GM21526 (cell line): ENCODE data around the gene ST3GAL3.

Experiments used
- ATAC-seq: cut with Tn5 transposase; IDR thresholded peaks from one replicate; pipeline ENCODE4 v1.9.1; 2021; ENCODE audit warnings: moderate library complexity; ENCODE audit not compliant: unreplicated experiment, low FRiP score

Gene ST3GAL3

GRCh38 chr1:43870306-43870705, 163.0 kb downstream of the ST3GAL3 start:
- no peak for ATAC-seq

- ATAC-seq, result no peak
Measured at GRCh38 chr1:43871181-43871910, 164.0 kb downstream of the ST3GAL3 start.

- ATAC-seq, result no peak
Measured at GRCh38 chr1:43872280-43872679, 164.9 kb downstream of the ST3GAL3 start.

- ATAC-seq, result no peak
Measured at GRCh38 chr1:43873851-43874250, 166.5 kb downstream of the ST3GAL3 start.

GRCh38 chr1:43874716-43875115, 167.4 kb downstream of the ST3GAL3 start:
- no peak for ATAC-seq

GRCh38 chr1:43875331-43875730, 168.0 kb downstream of the ST3GAL3 start:
- ATAC-seq, result no peak

- ATAC-seq, result no peak
Measured at GRCh38 chr1:43877101-43877500, 169.8 kb downstream of the ST3GAL3 start.

- no peak for ATAC-seq
Measured at GRCh38 chr1:43878440-43878839, 171.1 kb downstream of the ST3GAL3 start.

- no peak for ATAC-seq
Measured at GRCh38 chr1:43878854-43879253, 171.5 kb downstream of the ST3GAL3 start.

GRCh38 chr1:43879414-43879813, 172.1 kb downstream of the ST3GAL3 start:
- no peak for ATAC-seq

GRCh38 chr1:43879996-43880395, 172.7 kb downstream of the ST3GAL3 start:
- ATAC-seq, result no peak

GRCh38 chr1:43880604-43881003, 173.3 kb downstream of the ST3GAL3 start:
- no peak for ATAC-seq

- ATAC-seq, result no peak
Measured at GRCh38 chr1:43881415-43881814, 174.1 kb downstream of the ST3GAL3 start.

GRCh38 chr1:43882763-43883162, 175.4 kb downstream of the ST3GAL3 start:
- ATAC-seq, result no peak

- no peak for ATAC-seq
Measured at GRCh38 chr1:43883321-43883720, 176.0 kb downstream of the ST3GAL3 start.

GRCh38 chr1:43885279-43885801, 178.0 kb downstream of the ST3GAL3 start:
- no peak for ATAC-seq

GRCh38 chr1:43887748-43888147, 180.4 kb downstream of the ST3GAL3 start:
- no peak for ATAC-seq

GRCh38 chr1:43890815-43891214, 183.5 kb downstream of the ST3GAL3 start:
- ATAC-seq, result no peak

GRCh38 chr1:43893006-43893405, 185.7 kb downstream of the ST3GAL3 start:
- no peak for ATAC-seq

- ATAC-seq, result no peak
Measured at GRCh38 chr1:43898981-43899380, 191.6 kb downstream of the ST3GAL3 start.

- no peak for ATAC-seq
Measured at GRCh38 chr1:43900386-43900785, 193.1 kb downstream of the ST3GAL3 start.

- ATAC-seq, result no peak
Measured at GRCh38 chr1:43901196-43901961, 194.0 kb downstream of the ST3GAL3 start.
